Choroid plexus epithelial cell (primary cell): ENCODE data around the gene CACFD1.

Source experiments
- DNase-seq: peaks from one replicate; pipeline ENCODE4 v3.0.0-alpha.2; 2010; ENCODE audit warnings: low read depth
- H3K4me3 ChIP-seq: 2 replicates; pipeline ENCODE4 v1.5.1; 2011; ENCODE audit warnings: low read depth, mild to moderate bottlenecking, control low read depth, low read length, moderate library complexity
- TF ChIP-seq, protein P1 (sequence below): conservative IDR thresholded peaks from 2 replicates; pipeline ENCODE4 v1.5.1; 2011; ENCODE audit warnings: low read depth, mild to moderate bottlenecking, control low read depth, inconsistent platforms, low read length, moderate library complexity

CACFD1 gene

DNA sequence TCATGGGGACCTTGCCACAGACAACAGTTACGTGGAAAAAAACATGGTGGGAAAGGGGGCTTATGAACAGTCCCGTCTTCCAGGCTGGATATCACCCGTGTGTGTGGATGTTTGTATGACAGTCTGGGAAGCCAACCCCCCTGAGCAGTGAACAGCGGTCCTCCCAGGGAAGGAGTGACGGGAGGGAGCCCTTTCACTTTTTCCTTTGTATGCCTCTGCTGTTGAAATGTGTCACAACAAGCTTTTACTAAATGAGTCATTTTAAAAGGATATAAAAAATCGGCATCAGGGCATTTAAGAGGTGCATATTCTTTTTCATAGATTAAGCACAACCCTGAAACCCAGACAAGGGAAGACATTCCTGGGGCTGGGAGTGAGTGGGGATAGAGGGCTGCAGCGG lies 59.9 kb downstream of the CACFD1 start:
- TF ChIP-seq, protein P1, sequence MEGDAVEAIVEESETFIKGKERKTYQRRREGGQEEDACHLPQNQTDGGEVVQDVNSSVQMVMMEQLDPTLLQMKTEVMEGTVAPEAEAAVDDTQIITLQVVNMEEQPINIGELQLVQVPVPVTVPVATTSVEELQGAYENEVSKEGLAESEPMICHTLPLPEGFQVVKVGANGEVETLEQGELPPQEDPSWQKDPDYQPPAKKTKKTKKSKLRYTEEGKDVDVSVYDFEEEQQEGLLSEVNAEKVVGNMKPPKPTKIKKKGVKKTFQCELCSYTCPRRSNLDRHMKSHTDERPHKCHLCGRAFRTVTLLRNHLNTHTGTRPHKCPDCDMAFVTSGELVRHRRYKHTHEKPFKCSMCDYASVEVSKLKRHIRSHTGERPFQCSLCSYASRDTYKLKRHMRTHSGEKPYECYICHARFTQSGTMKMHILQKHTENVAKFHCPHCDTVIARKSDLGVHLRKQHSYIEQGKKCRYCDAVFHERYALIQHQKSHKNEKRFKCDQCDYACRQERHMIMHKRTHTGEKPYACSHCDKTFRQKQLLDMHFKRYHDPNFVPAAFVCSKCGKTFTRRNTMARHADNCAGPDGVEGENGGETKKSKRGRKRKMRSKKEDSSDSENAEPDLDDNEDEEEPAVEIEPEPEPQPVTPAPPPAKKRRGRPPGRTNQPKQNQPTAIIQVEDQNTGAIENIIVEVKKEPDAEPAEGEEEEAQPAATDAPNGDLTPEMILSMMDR, result no peak
- no peak overlapping the region for H3K4me3 ChIP-seq
- DNase-seq, result no peak

DNA sequence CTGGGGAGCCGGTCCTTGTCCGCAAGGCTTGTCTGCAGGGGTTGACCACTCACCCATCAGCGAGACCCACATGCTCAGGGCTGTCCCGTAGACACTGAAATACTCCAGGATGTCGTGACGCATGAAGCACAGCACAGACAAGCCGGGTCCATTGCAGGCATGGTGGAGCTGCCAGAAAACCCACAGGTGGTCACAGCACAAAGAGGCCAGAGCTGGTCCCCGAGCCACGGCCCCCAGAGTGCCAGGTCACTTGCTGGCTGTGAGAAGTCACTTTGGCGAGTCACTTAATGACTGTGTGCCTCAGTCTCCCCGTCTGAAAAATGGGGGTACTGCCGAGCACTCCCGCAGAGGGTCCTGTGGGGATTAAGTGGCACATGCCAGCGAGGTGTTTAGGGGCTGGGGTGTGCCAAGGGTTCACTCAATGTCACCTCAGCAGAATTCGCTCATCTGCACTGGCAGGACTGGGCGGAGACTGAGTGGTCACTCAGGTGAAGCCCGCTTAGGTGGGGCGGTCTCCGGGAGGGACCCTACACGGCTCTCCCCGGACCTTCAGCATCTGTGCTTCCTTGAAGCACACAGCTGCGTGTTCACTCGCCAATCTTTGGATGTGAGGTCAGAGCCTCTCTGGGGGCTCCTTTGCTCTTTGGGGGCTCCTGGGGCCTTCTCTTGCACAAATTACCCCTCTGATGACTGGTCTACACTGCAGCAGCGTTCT lies 60.5 kb downstream of the CACFD1 start:
- no peak for DNase-seq
- TF ChIP-seq, protein P1, result no peak
- no peak overlapping the region for H3K4me3 ChIP-seq
